HTR-8/SVneo (cell line): ENCODE data around the gene ZNF580.

Experiments used
- DNase-seq: peaks from one replicate; pipeline ENCODE4 v3.0.0; 2011; ENCODE audit warnings: low spot score, mixed read lengths; ENCODE audit not compliant: insufficient read length
- FAIRE-seq: peaks from 2 replicates; lab custom pipeline; 2011; peaks lifted over from hg19 to GRCh38; lab: Jason Lieb, UNC

ZNF580 gene, protein sequence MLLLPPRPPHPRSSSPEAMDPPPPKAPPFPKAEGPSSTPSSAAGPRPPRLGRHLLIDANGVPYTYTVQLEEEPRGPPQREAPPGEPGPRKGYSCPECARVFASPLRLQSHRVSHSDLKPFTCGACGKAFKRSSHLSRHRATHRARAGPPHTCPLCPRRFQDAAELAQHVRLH

DNA sequence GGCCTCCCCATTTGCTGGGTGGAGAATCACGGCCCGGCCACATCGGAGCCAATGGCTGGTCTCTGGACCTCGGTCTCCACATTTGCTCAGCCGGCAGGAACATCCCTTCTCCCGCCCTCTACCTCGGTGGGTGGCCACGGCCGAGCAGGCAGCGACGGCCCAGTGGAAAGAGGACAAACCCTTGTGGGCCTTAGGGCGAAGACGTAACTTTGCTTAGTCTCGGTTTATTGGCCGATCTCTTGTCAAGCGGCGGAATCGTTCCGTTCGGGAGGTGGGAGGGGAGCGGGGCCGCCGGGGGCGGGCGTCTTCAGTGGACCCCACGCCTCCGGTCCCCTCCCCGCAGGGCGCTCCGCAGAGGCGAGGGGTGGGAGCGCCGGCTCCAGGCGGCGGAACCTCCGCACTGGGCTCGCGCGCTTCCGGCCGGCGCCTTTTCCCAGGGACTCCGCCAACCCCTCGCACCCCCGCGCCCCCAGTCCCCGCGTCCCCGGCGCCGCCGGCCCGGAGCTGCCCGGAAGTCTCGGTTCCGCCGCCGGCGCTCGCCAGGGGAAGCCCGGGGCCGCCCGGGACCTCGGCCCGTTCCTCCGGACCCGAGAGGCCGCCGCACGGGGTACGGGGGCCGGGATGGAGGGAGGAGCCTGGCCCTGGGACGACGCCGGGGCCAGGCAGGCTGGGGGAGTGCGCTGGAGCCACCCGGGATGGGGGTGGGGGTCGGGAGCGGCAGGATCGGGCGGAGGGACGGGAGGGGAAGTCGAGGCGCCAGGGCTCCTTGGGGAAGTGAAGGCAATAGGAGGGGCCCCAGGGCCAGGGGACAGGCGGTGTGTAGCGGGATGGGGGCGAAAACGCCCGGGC is at the start of gene ZNF580:
Gene ZNF580, plus strand, starts transcription at position 426 of the 849 bp plus-strand sequence. CDS start 1,507 bp downstream, outside the sequence.
- peak; percentile 73 for DNase-seq
- FAIRE-seq, result peak; percentile 82

DNA sequence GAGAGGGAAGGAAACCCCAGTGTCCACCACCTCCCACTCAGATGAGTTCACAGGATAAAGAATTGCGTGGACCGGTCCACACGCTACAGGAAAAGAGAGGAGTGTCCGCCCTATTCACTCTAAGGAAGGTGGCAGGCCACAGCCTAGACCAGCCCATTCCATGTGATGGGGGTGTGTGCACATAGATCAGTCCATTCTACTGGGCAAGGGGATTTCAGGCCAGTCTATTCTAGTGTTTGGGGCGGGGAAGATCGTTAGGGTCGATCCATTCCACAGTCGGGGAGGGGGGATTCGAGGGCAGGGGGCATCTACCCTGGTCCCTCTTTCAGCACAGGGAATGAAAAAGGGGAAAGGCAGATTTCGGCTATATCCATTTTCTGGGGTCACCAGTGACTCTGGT is 49.2 kb upstream of the ZNF580 start:
- no peak for FAIRE-seq

DNA sequence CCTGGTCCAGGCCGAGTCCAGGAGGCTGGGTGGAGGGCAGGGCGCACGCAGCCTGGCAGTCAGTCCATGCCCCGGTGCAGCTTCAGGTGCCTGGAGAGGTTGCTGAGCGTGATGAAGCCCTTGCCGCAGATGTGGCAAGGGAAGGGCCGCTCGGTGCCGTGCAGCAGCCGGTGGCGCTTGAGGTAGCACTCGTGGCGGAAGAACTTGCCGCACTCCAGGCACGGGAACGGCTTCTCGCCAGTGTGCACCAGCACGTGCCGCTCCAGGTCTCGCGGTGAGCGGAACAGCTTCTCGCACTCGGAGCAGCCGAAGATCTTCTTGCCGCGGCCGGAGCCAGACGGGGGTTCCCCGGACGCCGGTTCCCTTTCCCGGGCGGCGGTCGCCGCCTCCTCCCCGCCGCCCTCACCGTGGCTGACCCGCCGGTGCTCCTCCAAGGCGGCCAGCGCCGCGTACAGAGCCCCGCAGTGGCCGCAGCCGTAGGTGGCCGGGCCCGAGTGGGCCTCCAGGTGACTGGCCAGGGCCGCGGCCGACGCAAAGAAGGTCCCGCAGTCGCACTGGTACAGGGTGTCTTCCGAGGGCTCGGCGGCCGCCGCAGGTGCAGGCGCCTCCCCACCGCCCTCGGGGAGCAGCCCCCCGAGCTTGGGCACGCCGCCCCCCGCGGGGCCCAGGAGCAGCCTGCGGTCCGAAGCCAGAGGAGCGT is 48.3 kb upstream of the ZNF580 start:
- FAIRE-seq, result no peak
- no peak for DNase-seq

More for the DNA sequence above, 49.2 kb upstream of the ZNF580 start:
- no peak for DNase-seq

- DNase-seq (no peak), FAIRE-seq (no peak)
Measured at GRCh38 chr19:55593096-55593772, 47.6 kb upstream of the ZNF580 start.

DNA sequence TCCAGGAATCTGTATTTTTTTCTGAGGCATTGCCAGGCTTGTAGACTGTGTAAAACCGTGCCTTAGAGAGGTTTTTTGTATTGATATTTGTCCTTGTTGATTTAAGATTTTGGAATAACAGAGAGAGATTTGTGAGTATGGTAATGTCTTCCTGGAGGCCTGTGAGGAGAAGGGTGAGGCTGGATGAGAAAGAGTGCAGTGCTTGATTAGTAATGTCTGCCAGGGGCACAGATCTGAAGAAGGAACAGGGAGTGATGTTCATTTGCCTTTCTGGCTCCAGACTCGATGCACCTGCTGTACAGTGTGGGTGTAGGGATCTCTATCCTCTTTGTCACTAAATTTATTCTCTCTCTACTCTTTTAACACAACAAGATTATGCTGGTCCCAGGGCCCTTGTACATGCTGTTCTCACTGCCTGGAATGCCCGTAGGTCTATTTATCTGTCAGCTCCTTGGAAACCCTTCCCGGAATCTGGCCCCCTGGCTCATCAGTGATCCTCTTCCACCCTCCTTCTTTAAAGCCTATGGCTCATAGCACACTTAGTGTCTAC is 45.7 kb upstream of the ZNF580 start:
- no peak for DNase-seq
- no peak for FAIRE-seq

- no peak for DNase-seq
- no peak for FAIRE-seq
Measured at GRCh38 chr19:55596304-55596703, 44.5 kb upstream of the ZNF580 start.

- FAIRE-seq (no peak), DNase-seq (no peak)
Measured at GRCh38 chr19:55597501-55597921, 43.3 kb upstream of the ZNF580 start.

DNA sequence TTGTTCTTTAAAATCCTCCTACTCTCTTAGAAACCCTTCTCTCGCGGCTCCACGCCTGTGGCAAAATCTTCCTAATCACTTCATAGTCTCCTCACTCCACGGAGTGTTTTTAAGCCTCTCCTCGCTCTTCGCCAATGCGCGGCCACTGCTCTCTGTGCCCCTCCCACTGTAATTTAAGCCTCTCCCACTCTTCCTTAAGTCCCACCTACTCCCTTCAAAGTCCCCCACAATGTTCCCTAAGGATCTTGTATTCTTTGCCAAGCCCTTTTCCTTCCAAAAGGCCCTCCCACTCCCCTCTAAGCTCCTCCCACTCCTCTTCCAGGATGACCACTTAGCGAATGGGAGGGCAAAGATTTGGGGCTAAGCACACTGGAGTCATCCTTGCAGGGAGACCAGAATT is 42.8 kb upstream of the ZNF580 start:
- no peak for FAIRE-seq
- no peak for DNase-seq

GRCh38 chr19:55598719-55599467 is 41.9 kb upstream of the ZNF580 start:
- peak; percentile 59 for FAIRE-seq

GRCh38 chr19:55599468-55599841 is 41.3 kb upstream of the ZNF580 start, which contains the start of gene FIZ1:
FIZ1 (minus strand) TSS chr19:55599517; CDS start chr19:55597865, 1,652 bp downstream.
- FAIRE-seq, result peak; percentile 31
- peak; percentile 86 for DNase-seq

More at GRCh38 chr19:55598719-55599467, 41.9 kb upstream of the ZNF580 start:
- peak; percentile 79 for DNase-seq

DNA sequence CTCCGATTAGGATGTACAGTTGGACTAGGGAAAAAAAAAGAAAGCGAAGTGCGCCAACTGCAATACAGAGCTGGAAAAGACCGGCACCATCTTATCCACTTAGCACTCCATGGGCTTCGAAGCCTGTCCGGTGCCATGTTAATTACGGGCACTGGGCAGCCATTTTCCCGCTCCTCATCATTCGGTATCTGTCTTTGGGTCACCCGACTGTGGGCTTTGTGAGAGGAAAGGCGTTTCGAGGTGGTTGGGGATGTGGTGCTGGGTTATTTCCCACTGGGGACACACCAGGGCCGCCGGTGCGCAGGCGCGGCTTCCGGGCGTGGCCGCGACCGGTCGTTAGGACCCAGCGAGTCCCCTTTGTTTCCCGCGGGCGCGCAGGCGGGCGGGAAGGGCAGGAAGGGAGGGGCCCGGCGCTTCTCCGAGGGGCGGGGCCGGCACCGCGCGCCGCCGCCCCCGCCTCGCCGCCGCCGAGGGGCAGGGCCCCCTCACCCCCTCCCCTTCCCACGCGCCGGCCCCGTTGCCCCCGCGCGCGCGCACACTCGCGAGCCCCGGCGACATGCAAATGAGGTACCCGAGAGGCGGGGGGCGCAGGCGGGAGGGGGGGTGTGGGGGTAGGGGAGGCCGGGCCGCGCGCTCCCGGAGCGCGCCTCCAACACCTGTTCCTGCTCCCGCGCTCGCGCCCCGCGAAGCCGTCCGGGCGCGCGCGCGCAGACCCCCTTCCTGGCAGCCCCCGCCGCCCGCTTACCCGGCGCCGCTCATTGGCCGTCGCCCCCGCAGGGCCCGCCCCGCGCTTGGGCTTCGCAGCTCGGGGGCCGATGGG is 40.8 kb upstream of the ZNF580 start, which contains the start of gene ZNF524:
Gene ZNF524, plus strand, starts transcription at position 447 of the 820 bp plus-strand sequence. CDS start 1,825 bp downstream, outside the sequence.
- FAIRE-seq, result peak; percentile 82
- DNase-seq, result peak; percentile 74

- no peak for FAIRE-seq
Measured at GRCh38 chr19:55600662-55601028, 40.2 kb upstream of the ZNF580 start.

GRCh38 chr19:55601084-55601483 is 39.7 kb upstream of the ZNF580 start:
- no peak for DNase-seq
- no peak for FAIRE-seq

More at GRCh38 chr19:55600662-55601028, 40.2 kb upstream of the ZNF580 start:
- no peak for DNase-seq

- DNase-seq (no peak), FAIRE-seq (no peak)
Measured at GRCh38 chr19:55602104-55603001, 38.4 kb upstream of the ZNF580 start.

DNA sequence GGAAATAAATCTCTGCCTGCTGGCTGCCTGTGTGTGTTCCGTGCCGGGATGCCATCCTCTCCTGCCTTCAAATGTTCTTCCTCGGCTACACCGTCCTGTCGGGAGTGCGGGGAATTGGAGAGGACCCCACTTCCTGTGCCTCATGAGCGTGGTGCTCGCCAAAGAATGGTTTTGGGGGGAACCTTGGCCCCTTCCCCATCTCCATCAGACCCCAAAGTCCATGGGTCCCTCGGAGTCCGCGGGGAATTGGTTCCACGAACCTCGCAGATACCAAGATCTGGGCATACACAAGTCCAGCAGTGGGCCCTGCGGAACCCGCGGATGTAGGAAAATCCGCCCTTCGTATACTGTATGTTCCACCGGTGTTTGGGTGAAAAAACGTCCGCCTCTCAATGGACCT is 37.7 kb upstream of the ZNF580 start:
- DNase-seq, result no peak
- FAIRE-seq, result no peak

- no peak for DNase-seq
- FAIRE-seq, result no peak
Measured at GRCh38 chr19:55603581-55604292, 37.1 kb upstream of the ZNF580 start.

GRCh38 chr19:55605207-55605636 is 35.6 kb upstream of the ZNF580 start:
- peak; percentile 80 for FAIRE-seq
- DNase-seq, result peak; percentile 93
